Loucy (cell line): ENCODE measurements around the gene BST1.

ENCODE experiments used
- H2AFZ ChIP-seq: fragments of 200-600 bp; sonication (generic); 2 replicates; pipeline ENCODE4 v1.6.0; 2016; ENCODE audit warnings: antibody characterized with exemption, mild to moderate bottlenecking, low read length, moderate library complexity
- H3F3A ChIP-seq: fragments of 200-600 bp; 2 replicates; pipeline ENCODE4 v1.6.0; 2016; ENCODE audit warnings: antibody characterized with exemption, low read depth, mild to moderate bottlenecking
- H3K27me3 ChIP-seq: fragments of 200-600 bp; sonication (generic); 2 replicates; pipeline ENCODE4 v1.6.1; 2014; ENCODE audit warnings: low read length, mild to moderate bottlenecking; ENCODE audit not compliant: insufficient read depth, poor library complexity, severe bottlenecking
- H3K36me3 ChIP-seq: fragments of 200-600 bp; sonication (generic); 2 replicates; pipeline ENCODE4 v1.6.1; 2016; ENCODE audit warnings: low read length; ENCODE audit not compliant: insufficient read depth
- H3K4me1 ChIP-seq: fragments of 200-600 bp; sonication (generic); 2 replicates; pipeline ENCODE4 v1.5.1; 2014; ENCODE audit warnings: low read length, mild to moderate bottlenecking; ENCODE audit not compliant: insufficient read depth, poor library complexity, severe bottlenecking
- H3K4me2 ChIP-seq: fragments of 200-600 bp; sonication (generic); 2 replicates; pipeline ENCODE4 v1.6.0; 2014; ENCODE audit warnings: antibody characterized with exemption, low read length, low read depth, mild to moderate bottlenecking; ENCODE audit not compliant: poor library complexity, severe bottlenecking
- H3K4me3 ChIP-seq: fragments of 200-600 bp; sonication (generic); 2 replicates; pipeline ENCODE4 v1.5.1; 2014; ENCODE audit warnings: low read length, mild to moderate bottlenecking, mixed read lengths; ENCODE audit not compliant: poor library complexity, severe bottlenecking
- H3K79me2 ChIP-seq: fragments of 200-600 bp; sonication (generic); 2 replicates; pipeline ENCODE4 v1.6.1; 2014; ENCODE audit warnings: low read length; ENCODE audit not compliant: insufficient read depth
- H3K9ac ChIP-seq: fragments of 200-600 bp; sonication (generic); 2 replicates; pipeline ENCODE4 v1.6.0; 2014; ENCODE audit warnings: mild to moderate bottlenecking, low read depth, low read length, moderate library complexity; ENCODE audit not compliant: poor library complexity, severe bottlenecking
- H3K9me2 ChIP-seq: fragments of 200-600 bp; sonication (generic); replicated peaks from 2 replicates; pipeline ENCODE4 v1.6.1; 2016; ENCODE audit warnings: low read depth, low read length, mixed read lengths
- H3K9me3 ChIP-seq: fragments of 200-600 bp; sonication (generic); 2 replicates; pipeline ENCODE4 v1.6.1; 2014; ENCODE audit warnings: mild to moderate bottlenecking, antibody characterized with exemption, low read length, low read depth; ENCODE audit not compliant: insufficient read depth
- H4K20me1 ChIP-seq: fragments of 200-600 bp; sonication (generic); 2 replicates; pipeline ENCODE4 v1.6.0; 2014; ENCODE audit warnings: antibody characterized with exemption, low read length, mild to moderate bottlenecking; ENCODE audit not compliant: insufficient read depth, poor library complexity, severe bottlenecking
- EZH2phosphoT487 ChIP-seq: fragments of 200-600 bp; IDR thresholded peaks from 2 replicates; pipeline ENCODE4 v1.6.1; 2018; ENCODE audit warnings: antibody characterized with exemption, mild to moderate bottlenecking, moderate library complexity, borderline replicate concordance
- TF ChIP-seq, protein P1 (sequence below): fragments of 200-600 bp; sonication (generic); conservative IDR thresholded peaks from 2 replicates; pipeline ENCODE4 v1.5.1; 2014; ENCODE audit warnings: mild to moderate bottlenecking, antibody characterized with exemption, low read length

Gene BST1

DNA sequence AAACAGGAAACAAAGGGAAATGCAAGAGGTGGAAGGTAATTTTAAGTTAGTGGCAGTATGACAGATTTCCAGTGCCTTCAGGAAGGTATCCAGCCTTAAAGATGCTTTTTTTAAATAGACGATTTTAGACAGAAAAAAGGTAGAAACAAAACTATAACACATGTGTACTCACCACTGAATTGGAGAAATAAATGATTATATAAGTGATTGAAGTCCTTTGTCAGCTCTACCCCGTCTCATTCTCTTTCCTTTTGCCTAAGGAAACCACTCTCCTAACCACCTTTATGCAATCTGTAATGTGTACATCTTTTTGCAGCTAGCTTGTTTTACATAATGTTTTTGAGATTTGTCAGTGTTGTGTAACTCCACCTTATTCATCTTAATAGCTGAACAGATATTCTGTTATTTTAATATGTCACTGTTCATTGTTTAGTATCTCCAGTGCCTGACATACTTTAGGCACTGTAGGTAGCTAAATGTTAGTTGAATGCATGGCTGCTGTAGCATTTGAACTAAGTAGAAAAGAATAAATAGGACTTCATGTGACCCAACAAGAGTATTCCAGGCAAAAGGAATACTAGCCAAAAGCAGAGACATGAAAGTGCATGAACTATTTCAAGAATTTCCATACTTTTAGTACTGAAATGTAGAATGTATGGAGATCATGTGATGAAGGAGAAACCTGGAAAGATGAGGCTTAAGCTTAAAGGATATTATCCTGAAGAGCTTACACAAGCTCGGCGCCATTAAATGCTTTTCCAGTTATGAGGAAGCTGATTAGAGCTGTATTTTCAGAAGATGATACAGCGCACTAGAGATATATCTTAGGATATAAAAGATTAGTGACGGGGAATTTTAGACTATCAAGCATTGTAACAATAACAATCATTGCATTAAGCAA, 20.4 kb upstream of the BST1 start:
- H3K9ac ChIP-seq = peak overlapping the region; percentile 100
- TF ChIP-seq EZH2phosphoT487 = no peak
- TF ChIP-seq, protein P1, sequence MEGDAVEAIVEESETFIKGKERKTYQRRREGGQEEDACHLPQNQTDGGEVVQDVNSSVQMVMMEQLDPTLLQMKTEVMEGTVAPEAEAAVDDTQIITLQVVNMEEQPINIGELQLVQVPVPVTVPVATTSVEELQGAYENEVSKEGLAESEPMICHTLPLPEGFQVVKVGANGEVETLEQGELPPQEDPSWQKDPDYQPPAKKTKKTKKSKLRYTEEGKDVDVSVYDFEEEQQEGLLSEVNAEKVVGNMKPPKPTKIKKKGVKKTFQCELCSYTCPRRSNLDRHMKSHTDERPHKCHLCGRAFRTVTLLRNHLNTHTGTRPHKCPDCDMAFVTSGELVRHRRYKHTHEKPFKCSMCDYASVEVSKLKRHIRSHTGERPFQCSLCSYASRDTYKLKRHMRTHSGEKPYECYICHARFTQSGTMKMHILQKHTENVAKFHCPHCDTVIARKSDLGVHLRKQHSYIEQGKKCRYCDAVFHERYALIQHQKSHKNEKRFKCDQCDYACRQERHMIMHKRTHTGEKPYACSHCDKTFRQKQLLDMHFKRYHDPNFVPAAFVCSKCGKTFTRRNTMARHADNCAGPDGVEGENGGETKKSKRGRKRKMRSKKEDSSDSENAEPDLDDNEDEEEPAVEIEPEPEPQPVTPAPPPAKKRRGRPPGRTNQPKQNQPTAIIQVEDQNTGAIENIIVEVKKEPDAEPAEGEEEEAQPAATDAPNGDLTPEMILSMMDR = no peak
- H3K79me2 ChIP-seq = peaks cover 80% of the 10 kb centered on the region
- H2AFZ ChIP-seq = peak overlapping the region; percentile 89
- H3K4me2 ChIP-seq = peak overlapping the region; percentile 91
- H3K36me3 ChIP-seq = 0 out of 2 replicates have a peak, but pooled peaks cover 5% of the 10 kb centered on the region
- H3K27me3 ChIP-seq = no peaks in the 10 kb centered on the region
- no peaks in the 10 kb centered on the region for H3K9me2 ChIP-seq
- H3F3A ChIP-seq = no peaks in the 10 kb centered on the region
- H3K4me1 ChIP-seq = peaks cover 69% of the 10 kb centered on the region
- H3K9me3 ChIP-seq = no peaks in the 10 kb centered on the region
- H3K4me3 ChIP-seq = peak overlapping the region; percentile 96
- H4K20me1 ChIP-seq = no peaks in the 10 kb centered on the region

DNA sequence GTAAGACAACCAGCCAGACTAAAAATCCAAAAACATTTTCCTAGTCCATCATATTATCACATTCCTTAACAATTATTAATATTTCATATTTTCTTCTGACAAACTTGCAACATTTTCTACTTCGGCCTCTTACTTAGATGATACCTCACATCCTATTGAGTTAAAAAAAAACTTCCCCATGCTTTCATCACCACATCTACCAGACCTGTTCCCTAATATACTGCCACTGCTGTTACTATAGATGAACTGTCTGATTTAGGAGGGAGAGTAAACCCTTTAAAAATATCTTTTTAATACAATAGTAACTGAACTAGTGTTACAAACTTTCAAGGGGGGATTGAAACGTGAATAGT, 19.7 kb upstream of the BST1 start:
- Histone ChIP-seq H4K20me1 (no peaks in the 10 kb centered on the region), H3K4me3 (peak overlapping the region; percentile 96), H3K4me2 (peak overlapping the region; percentile 91), H3K36me3 (0 out of 2 replicates have a peak, but pooled peaks cover 5% of the 10 kb centered on the region), H3K79me2 (peaks cover 73% of the 10 kb centered on the region), H3K9ac (peak overlapping the region; percentile 100), H3K9me2 (no peaks in the 10 kb centered on the region), H3K4me1 (peaks cover 64% of the 10 kb centered on the region), H2AFZ (no peak overlapping the region), H3F3A (no peaks in the 10 kb centered on the region), H3K27me3 (no peaks in the 10 kb centered on the region), H3K9me3 (no peaks in the 10 kb centered on the region)
- no peak for TF ChIP-seq EZH2phosphoT487
- TF ChIP-seq, protein P1 = no peak

DNA sequence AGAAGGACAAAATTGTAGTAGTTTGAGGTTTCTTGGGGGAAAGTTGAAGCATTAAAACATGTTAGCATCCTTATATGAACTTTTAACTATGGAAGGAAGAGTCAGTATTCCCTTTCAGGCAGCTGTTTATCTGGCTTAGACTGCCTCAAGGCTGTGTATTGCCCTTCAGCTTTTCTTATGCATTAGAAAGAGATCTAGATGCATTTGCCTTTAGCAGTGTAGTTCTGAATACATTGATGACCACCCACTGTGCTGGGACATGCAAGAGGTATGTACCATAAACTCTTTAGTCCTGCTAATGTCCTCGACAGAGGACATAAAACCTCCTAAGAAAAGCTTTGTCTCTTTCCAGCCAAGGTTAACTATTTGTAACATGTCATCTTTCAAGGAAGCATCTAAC, 18.4 kb upstream of the BST1 start:
- no peak overlapping the region for H2AFZ ChIP-seq
- no peaks in the 10 kb centered on the region for H3K9me3 ChIP-seq
- H3K79me2 ChIP-seq = peaks cover 59% of the 10 kb centered on the region
- TF ChIP-seq, protein P1 = no peak
- no peak for TF ChIP-seq EZH2phosphoT487
- 0 out of 2 replicates have a peak, but pooled peaks cover 5% of the 10 kb centered on the region for H3K36me3 ChIP-seq
- no peak overlapping the region for H3K9ac ChIP-seq
- no peaks in the 10 kb centered on the region for H3F3A ChIP-seq
- H3K9me2 ChIP-seq = no peaks in the 10 kb centered on the region
- H3K27me3 ChIP-seq = no peaks in the 10 kb centered on the region
- H4K20me1 ChIP-seq = no peaks in the 10 kb centered on the region
- H3K4me1 ChIP-seq = peaks cover 54% of the 10 kb centered on the region
- peak overlapping the region; percentile 91 for H3K4me2 ChIP-seq
- H3K4me3 ChIP-seq = peak overlapping the region; percentile 96
